A673 (cell line): ENCODE data around the gene TSHZ2. TPM values are rescaled to one million over a fixed set of nuclear protein-coding genes. Genes with fewer than 3 reads are reported as not detected.

Experiments used
- BruUV-seq: library from RNA; stranded (reverse); fragments of 400-500 nt; replicated peaks from 2 replicates; lab custom pipeline; 2021; lab: Mats Ljungman, UMichigan
- CTCF ChIA-PET: fragments of 300-600 bp; sonication (Branson Sonifier 250); formaldehyde crosslinking; loops from one replicate; lab custom pipeline; 2022; ENCODE audit warnings: antibody characterized with exemption; lab: Charles Lee
- POLR2A ChIA-PET: fragments of 300-600 bp; sonication (Branson Sonifier 250); formaldehyde crosslinking; loops from one replicate; lab custom pipeline; 2022; ENCODE audit warnings: antibody characterized with exemption; ENCODE audit not compliant: low non-redundant PET; lab: Charles Lee
- DNase-seq: peaks from one replicate; pipeline ENCODE4 v3.0.0-alpha.2; 2015; ENCODE audit warnings: low spot score
- H3K27ac ChIP-seq: fragments of 200-600 bp; sonication (generic); 2 replicates; pipeline ENCODE4 v1.5.1; 2016; ENCODE audit warnings: mixed run types, low read depth, mild to moderate bottlenecking, mixed read lengths, antibody characterized with exemption, low read length; ENCODE audit not compliant: poor library complexity, severe bottlenecking
- H3K27me3 ChIP-seq: fragments of 200-600 bp; sonication (generic); replicated peaks from 2 replicates; pipeline ENCODE4 v1.6.1; 2017; ENCODE audit warnings: mixed run types, low read depth, mild to moderate bottlenecking, mixed read lengths, antibody characterized with exemption, low read length; ENCODE audit not compliant: insufficient read depth, poor library complexity
- H3K36me3 ChIP-seq: fragments of 200-600 bp; sonication (generic); 2 replicates; pipeline ENCODE4 v1.6.1; 2016; ENCODE audit warnings: mixed run types, mild to moderate bottlenecking, mixed read lengths, antibody characterized with exemption, low read length; ENCODE audit not compliant: insufficient read depth, poor library complexity, severe bottlenecking
- H3K4me1 ChIP-seq: fragments of 200-600 bp; sonication (generic); 2 replicates; pipeline ENCODE4 v1.6.1; 2017; ENCODE audit warnings: mixed run types, mild to moderate bottlenecking, mixed read lengths, antibody characterized with exemption, low read length; ENCODE audit not compliant: insufficient read depth, poor library complexity, severe bottlenecking
- H3K4me3 ChIP-seq: fragments of 200-600 bp; sonication (generic); 2 replicates; pipeline ENCODE4 v1.5.1; 2016; ENCODE audit warnings: low read depth, mixed run types, mild to moderate bottlenecking, mixed read lengths, low read length; ENCODE audit not compliant: poor library complexity, severe bottlenecking
- H3K9me3 ChIP-seq: fragments of 200-600 bp; sonication (generic); 2 replicates; pipeline ENCODE4 v1.6.1; 2016; ENCODE audit warnings: mixed run types, low read depth, mild to moderate bottlenecking, mixed read lengths, antibody characterized with exemption, low read length; ENCODE audit not compliant: poor library complexity, severe bottlenecking
- CTCF ChIP-seq: fragments of 300-800, 200-600 bp; sonication (generic); conservative IDR thresholded peaks from 2 replicates; pipeline ENCODE4 v1.5.1; 2017; ENCODE audit warnings: low read depth, mild to moderate bottlenecking, antibody characterized with exemption, low read length, moderate library complexity, mixed read lengths
- EZH2 ChIP-seq: fragments of 200-600 bp; sonication (generic); IDR thresholded peaks from 2 replicates; pipeline ENCODE4 v1.6.1; 2017; ENCODE audit warnings: borderline replicate concordance, low read depth, mild to moderate bottlenecking, mixed read lengths, antibody characterized with exemption, low read length; ENCODE audit not compliant: poor library complexity, severe bottlenecking
- intact Hi-C: fragments of 100-400 bp; cut with micrococcal nuclease; formaldehyde crosslinking; loops from one replicate; pipeline ENCODE4 v1.10.0; 2022; ENCODE audit not compliant: unreplicated experiment
- total RNA-seq: library from RNA; stranded (reverse); gene quantifications from 2 replicates; pipeline ENCODE4 v1.2.3, GENCODE V29; 2021

TSHZ2 gene
- total RNA-seq, 1 experiment from 2014 or later: 4.1 TPM

- TF ChIP-seq CTCF: no peak
- no peak for TF ChIP-seq EZH2
- ChIA-PET POLR2A (interaction anchor here (0.6 to 0.7 kb wide), 2 partner anchors 17 to 36 kb away, joined by 3 read pairs; no protein-coding TSS in a partner anchor), CTCF (no interaction called here)
- no peaks in the 10 kb centered on the region for H3K36me3 ChIP-seq
- H3K4me3 ChIP-seq: no peak overlapping the region
- H3K27me3 ChIP-seq: no peaks in the 10 kb centered on the region
- H3K27ac ChIP-seq: no peak overlapping the region
- intact Hi-C loops: loop anchor here (5.0 to 10.0 kb wide), 2 partner anchors 174 to 798 kb away; partner anchors contain the start of gene TSHZ2
- no peaks in the 10 kb centered on the region for H3K9me3 ChIP-seq
- BruUV-seq: no TSS peak
- DNase-seq: peak; percentile 39
- peaks cover 57% of the 10 kb centered on the region for H3K4me1 ChIP-seq
These were observed 174.2 kb downstream of the TSHZ2 start for GRCh38 chr20:53146201-53146891.

GRCh38 chr20:53148771-53149147 is 176.6 kb downstream of the TSHZ2 start:
- peak overlapping the region; percentile 79 for H3K27ac ChIP-seq
- no peaks in the 10 kb centered on the region for H3K9me3 ChIP-seq
- POLR2A ChIA-PET: interaction anchor here (0.6 kb wide), 1 partner anchor 581 kb away, joined by 4 read pairs; no protein-coding TSS in a partner anchor
- CTCF ChIA-PET: interaction anchor here (0.7 to 0.9 kb wide), 2 partner anchors 38 to 400 kb away, joined by 4 to 5 read pairs; no protein-coding TSS in a partner anchor
- no TSS peak for BruUV-seq
- peak; percentile 75 for DNase-seq
- H3K4me3 ChIP-seq: peak overlapping the region; percentile 18
- TF ChIP-seq CTCF: no peak
- TF ChIP-seq EZH2: no peak
- no peaks in the 10 kb centered on the region for H3K36me3 ChIP-seq
- peaks cover 42% of the 10 kb centered on the region for H3K4me1 ChIP-seq
- H3K27me3 ChIP-seq: no peaks in the 10 kb centered on the region
- intact Hi-C loops: loop anchor here (1.0 to 10.0 kb wide), 3 partner anchors 176 to 796 kb away; partner anchors contain the start of gene TSHZ2

- Histone ChIP-seq H3K9me3 (no peaks in the 10 kb centered on the region), H3K36me3 (no peaks in the 10 kb centered on the region), H3K27ac (peak overlapping the region; percentile 79), H3K4me3 (peak overlapping the region; percentile 18), H3K4me1 (peaks cover 42% of the 10 kb centered on the region), H3K27me3 (no peaks in the 10 kb centered on the region)
- peak; percentile 97 for DNase-seq
- no TSS peak for BruUV-seq
- ChIA-PET CTCF (interaction anchor here (0.7 to 0.9 kb wide), 2 partner anchors 37 to 399 kb away, joined by 4 to 5 read pairs; no protein-coding TSS in a partner anchor), POLR2A (interaction anchor here (0.5 to 0.6 kb wide), 3 partner anchors 257 to 591 kb away, joined by 3 to 7 read pairs (median 4); no protein-coding TSS in a partner anchor)
- intact Hi-C loops: loop anchor here (1.0 to 10.0 kb wide), 3 partner anchors 177 to 795 kb away; partner anchors contain the start of gene TSHZ2
- no peak for TF ChIP-seq EZH2
- TF ChIP-seq CTCF: no peak
These were observed 177.2 kb downstream of the TSHZ2 start for GRCh38 chr20:53149148-53149889.
